ENCODE measurements around the gene RPL11.

GRCh38 chr1:23657659-23658275 lies 33.8 kb upstream of the RPL11 start:
- TF ChIP-seq CTCF (conservative IDR thresholded peaks at IDR 0.05; ENCODE audit: low read depth, low read length) (peak; percentile 80), EZH2 (IDR thresholded peaks at IDR 0.05; ENCODE audit: low read length, unreplicated experiment) (no peak)

Data from PC-3 (cell line).